SH-SY5Y (cell line): ENCODE results near the gene TPST2.

Source experiments
- GATA2 ChIP-seq: IDR thresholded peaks from 2 replicates; pipeline ENCODE4 v1.6.1; 2011; ENCODE audit warnings: mild to moderate bottlenecking, low read depth, low read length
- GATA3 ChIP-seq: IDR thresholded peaks from 2 replicates; pipeline ENCODE4 v1.6.1; 2011; ENCODE audit warnings: low read depth, mild to moderate bottlenecking, low read length, moderate library complexity

The TPST2 gene

DNA sequence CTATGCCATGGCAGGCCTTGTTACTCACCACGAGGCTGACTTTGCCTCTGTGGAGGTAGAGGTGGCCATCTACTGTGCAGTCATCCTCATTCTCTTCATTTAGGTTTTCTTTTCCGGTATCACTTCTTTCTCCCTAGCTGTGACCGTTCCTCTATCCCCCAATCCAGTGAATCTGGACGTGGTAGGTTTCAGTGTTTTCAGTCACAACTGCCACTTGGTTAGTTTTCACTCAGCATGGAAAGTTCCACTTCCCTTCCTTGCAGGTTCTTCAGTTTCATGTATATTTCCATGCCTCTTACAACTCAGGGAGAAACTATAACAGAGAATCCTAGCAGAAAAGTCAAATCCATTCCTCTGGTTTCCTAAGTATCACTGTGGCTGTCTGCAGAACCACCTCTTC, 108.2 kb downstream of the TPST2 start:
- TF ChIP-seq GATA3 (no peak), GATA2 (no peak)

DNA sequence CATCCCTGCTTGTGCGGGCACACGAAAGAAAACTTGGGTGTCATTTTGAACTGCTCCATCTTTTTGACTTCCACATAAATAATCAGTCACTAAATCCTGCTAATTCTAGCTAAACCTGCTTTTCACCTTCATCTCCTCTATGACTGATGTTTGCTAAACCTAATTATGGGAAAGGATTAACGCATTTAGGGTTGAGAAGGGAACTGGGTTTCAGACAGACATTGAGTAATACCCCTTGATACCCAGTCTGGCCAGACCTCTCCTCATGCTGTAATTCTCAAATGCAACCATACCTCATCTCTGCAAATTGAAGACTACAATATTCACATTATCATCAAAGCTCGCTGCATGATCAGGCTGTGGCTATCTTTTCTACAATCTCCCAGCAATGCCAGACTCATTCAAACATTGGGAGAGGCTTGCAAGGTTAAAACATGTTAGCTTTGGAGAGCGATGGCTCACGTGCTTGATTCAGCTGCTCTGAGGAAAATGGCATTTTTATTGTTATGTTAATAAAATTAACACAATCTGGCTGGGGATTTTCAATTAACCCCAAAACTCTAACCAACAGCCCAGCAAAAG, 108.7 kb downstream of the TPST2 start:
- peak; percentile 77 for TF ChIP-seq GATA2
- TF ChIP-seq GATA3 = no peak

DNA sequence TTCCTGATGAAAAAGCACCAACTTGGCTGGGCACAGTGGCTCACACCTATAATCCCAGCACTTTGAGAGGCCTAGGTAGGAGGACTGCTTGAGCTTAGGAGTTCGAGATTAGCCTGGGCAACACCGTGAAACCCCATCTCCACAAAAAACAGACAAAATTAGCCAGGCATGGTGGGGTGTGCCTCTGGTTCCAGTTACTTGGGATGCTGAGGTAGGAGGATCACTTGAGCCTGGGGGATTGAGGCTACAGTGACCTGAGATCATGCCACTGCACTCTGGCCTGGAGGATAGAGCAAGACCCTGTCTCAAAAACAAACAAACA, 109.4 kb downstream of the TPST2 start:
- TF ChIP-seq GATA2 = no peak
- no peak for TF ChIP-seq GATA3

DNA sequence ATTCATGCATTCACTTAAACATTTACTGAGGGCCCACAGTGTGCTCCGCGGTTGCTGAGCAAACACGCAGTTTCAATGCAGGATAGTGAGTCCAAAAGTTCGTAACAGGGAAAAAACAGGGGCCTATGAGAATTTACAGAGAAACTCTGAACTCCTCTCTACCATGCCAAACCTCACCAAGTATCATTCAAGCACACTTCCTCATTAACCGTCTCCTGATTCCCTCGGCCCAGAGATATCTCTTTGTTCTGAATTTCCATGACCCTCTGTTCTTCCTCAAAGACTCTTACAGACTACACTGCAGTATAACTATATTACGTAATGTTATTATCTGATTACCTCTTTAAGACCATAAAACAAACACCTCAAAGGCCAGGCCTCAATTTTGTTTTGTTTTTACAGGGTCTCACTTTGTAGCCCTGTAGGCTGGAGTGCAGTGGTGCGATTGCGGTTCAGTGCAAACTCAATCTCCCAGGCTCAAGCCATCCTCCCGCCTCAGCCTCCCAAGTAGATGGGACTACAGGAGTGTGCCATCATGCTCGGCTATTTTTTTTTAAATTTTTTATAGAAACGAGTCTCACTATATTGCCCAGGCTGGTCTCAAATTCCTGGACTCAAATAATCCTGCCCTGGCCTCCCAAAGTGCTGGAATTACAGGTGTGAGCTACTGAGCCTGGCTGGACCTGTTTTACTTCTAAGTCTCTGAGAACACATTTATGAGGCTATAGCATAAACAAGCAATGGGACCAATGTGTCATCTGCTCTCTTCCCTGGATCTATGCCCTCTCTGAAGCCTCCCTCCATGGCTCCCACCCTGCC, 109.9 kb downstream of the TPST2 start:
- TF ChIP-seq GATA3 (no peak), GATA2 (no peak)

DNA sequence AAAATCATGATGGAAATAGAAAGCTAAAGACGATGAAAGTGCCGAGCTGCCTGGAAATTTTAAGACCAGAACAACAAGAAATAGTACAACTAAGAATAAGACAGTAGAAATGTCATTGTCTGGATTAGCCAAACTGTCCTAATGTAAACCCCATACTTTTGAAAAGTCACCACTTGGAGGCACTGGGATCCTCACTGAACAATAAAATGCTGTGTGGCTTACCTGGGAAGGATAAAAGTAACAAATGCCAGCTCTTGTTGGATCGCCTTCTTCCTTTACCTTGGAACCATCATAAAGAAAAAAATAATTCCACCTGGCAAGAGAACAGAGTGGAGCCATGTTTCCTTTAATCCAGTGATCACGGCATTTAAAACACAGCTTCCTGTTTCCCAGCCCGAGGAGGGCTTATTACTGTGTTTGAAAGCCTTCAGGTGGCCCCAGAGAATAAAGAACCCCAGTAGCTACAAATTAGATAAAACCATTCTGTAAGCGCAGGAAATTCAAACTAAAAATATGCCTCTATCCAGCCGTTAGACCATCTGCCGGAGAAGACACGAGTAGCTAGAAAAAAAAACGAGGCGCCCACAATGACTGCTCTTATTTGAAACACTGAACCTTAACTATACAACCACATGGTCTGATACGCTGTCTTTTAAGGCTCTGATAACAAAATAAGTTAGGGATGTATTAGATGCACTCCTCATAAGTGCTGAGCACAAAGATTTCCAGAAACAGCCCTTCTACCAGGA, 110.7 kb downstream of the TPST2 start:
- TF ChIP-seq GATA3 (no peak), GATA2 (no peak)

DNA sequence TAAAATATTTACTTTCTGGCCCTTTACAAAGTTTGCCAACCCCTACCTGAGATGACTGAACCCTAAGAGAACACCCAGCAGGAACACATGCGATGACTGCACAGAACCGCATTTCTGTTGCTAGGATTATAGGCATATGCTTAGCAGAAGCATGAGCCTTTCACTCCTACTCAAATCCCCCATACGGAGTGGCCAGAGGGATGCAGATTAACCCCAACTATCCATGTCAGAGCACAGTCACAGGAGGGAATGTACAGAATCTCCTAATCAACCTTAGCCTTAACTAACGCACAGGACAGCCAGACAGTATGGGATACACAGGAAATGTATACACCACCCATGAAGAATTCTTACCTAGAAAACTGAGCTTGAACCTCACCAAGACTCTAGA, 112.6 kb downstream of the TPST2 start:
- TF ChIP-seq GATA3 (no peak), GATA2 (no peak)

DNA sequence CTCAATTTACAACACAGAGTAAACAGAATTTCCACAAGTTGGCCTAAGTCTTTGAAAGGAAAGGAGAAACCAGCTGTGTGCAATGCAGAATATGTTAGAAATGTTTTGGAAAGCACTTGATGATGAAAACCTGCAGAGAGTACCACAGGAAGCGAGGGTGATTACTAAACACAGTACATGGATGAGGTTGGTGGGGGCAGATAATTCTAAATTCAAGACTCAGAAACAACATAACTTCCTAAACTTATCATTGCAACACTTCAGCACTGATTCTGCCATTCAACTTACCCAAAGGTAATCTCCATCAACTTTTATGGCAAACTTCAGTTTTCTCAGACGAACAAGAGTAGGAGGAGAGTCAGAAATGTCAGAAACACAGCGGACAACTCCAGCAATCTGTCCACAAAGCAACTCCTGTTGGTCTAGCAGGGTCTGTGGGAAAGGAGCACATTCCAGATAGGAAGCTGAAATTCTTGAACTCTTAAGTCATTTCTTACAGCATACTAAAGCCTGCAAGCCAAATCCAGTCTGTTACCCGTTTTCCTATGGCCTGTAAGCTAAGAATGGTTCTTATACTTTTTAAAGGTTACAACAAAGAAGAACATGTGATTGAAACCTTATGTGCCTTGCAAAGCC, 113.1 kb downstream of the TPST2 start:
- TF ChIP-seq GATA3 = no peak
- TF ChIP-seq GATA2 = no peak

DNA sequence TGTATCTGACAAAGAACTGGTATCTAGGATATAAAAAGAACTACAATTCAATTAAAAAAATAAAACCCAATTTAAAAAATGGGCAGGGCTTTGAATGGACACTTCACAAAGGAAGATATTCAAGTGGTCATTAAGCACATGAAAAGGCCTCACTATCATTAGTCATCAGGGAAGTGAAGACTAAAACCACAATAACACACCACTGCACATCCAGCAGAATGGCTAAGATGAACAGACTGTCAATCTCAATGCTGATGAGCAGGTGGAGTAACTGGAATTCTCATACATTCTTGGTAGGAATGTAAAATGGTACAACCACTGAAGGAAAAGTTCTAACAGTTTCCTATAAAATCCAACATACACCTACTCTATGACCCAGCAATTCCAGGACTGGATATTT, 115.2 kb downstream of the TPST2 start:
- TF ChIP-seq GATA2 (no peak), GATA3 (no peak)
